Mesenchymal stem cell (in vitro differentiated cells and primary cell): Measurements from ENCODE around the gene HDAC4.
A peak's percentile ranks its signal among the peaks of the same experiment; 100 is the strongest.

Experiments used
- DNase-seq: peaks from one replicate; pipeline ENCODE4 v3.0.0-alpha.2; 2013
- H2AFZ ChIP-seq: one replicate; pipeline ENCODE4 v1.6.1; 2013; ENCODE audit warnings: low read depth, mild to moderate bottlenecking, control low read depth, inconsistent platforms, low read length, moderate library complexity
- H2AK5ac ChIP-seq: 2 replicates; pipeline ENCODE4 v1.6.1; 2013; ENCODE audit warnings: low read length, moderate library complexity, mild to moderate bottlenecking, inconsistent platforms; ENCODE audit not compliant: severe bottlenecking
- H2BK120ac ChIP-seq: one replicate; pipeline ENCODE4 v1.6.1; 2013; ENCODE audit warnings: low read depth, mild to moderate bottlenecking, inconsistent platforms, low read length, moderate library complexity
- H2BK12ac ChIP-seq, 2 experiments: one replicate each; pipeline ENCODE4 v1.6.1; 2013; ENCODE audit warnings: inconsistent platforms in 2 of 2, low read length in 2 of 2, mild to moderate bottlenecking in 2 of 2, moderate library complexity in 2 of 2, control low read depth in 1 of 2
- H2BK15ac ChIP-seq: one replicate; pipeline ENCODE4 v1.6.1; 2013; ENCODE audit warnings: mild to moderate bottlenecking, low read depth, inconsistent platforms; ENCODE audit not compliant: poor library complexity, severe bottlenecking
- H2BK5ac ChIP-seq: 2 replicates; pipeline ENCODE4 v1.6.1; 2013; ENCODE audit warnings: low read depth, mild to moderate bottlenecking, low read length, control low read depth, inconsistent platforms; ENCODE audit not compliant: poor library complexity, severe bottlenecking
- H3K14ac ChIP-seq, 2 experiments: one replicate each; pipeline ENCODE4 v1.6.1; 2013; ENCODE audit warnings: inconsistent platforms in 2 of 2, low read length in 2 of 2, control low read depth in 1 of 2, mild to moderate bottlenecking in 1 of 2, moderate library complexity in 1 of 2
- H3K18ac ChIP-seq, 2 experiments: one replicate each; pipeline ENCODE4 v1.6.1; 2013; ENCODE audit warnings: inconsistent platforms in 2 of 2, low read length in 2 of 2, control low read depth in 1 of 2, low read depth in 1 of 2, mild to moderate bottlenecking in 1 of 2
- H3K23ac ChIP-seq, 2 experiments: one replicate each; pipeline ENCODE4 v1.6.1; 2013; ENCODE audit warnings: inconsistent platforms in 2 of 2, low read length in 2 of 2, mild to moderate bottlenecking in 2 of 2, moderate library complexity in 2 of 2, control low read depth in 1 of 2
- H3K27ac ChIP-seq: 2 replicates; pipeline ENCODE4 v1.5.1; 2013; ENCODE audit warnings: mild to moderate bottlenecking, moderate library complexity, low read length, control low read depth, inconsistent platforms; ENCODE audit not compliant: poor library complexity, severe bottlenecking
- H3K27me3 ChIP-seq, 2 experiments: 2 replicates each; pipeline versions ENCODE4 v1.6.1 to v1.7.0; 2013; ENCODE audit warnings: low read length in 2 of 2, mild to moderate bottlenecking in 2 of 2, moderate library complexity in 2 of 2, control low read depth in 1 of 2, inconsistent platforms in 1 of 2; ENCODE audit not compliant: control insufficient read depth in 1 of 2, insufficient read depth in 1 of 2
- H3K36me3 ChIP-seq, 2 experiments: 2 replicates each; pipeline versions ENCODE4 v1.6.1 to v1.7.0; 2013; ENCODE audit warnings: low read length in 2 of 2, control low read depth in 1 of 2, inconsistent platforms in 1 of 2, low read depth in 1 of 2, mild to moderate bottlenecking in 1 of 2; ENCODE audit not compliant: insufficient read depth in 2 of 2, control insufficient read depth in 1 of 2
- H3K4ac ChIP-seq, 2 experiments: one replicate each; pipeline ENCODE4 v1.6.1; 2013; ENCODE audit warnings: inconsistent platforms in 2 of 2, low read length in 2 of 2, mild to moderate bottlenecking in 2 of 2, moderate library complexity in 2 of 2, control low read depth in 1 of 2, low read depth in 1 of 2
- H3K4me1 ChIP-seq: 2 replicates; pipeline ENCODE4 v1.6.1; 2013; ENCODE audit warnings: low read depth, low read length, control low read depth; ENCODE audit not compliant: control insufficient read depth, insufficient read depth
- H3K4me2 ChIP-seq: 2 replicates; pipeline ENCODE4 v1.6.1; 2013; ENCODE audit warnings: low read length, mild to moderate bottlenecking, inconsistent platforms; ENCODE audit not compliant: poor library complexity, severe bottlenecking
- H3K4me3 ChIP-seq, 2 experiments: 2 replicates each; pipeline versions ENCODE4 v1.5.1 to v1.7.0; 2013; ENCODE audit warnings: low read length in 2 of 2, mild to moderate bottlenecking in 2 of 2, control low read depth in 1 of 2, low read depth in 1 of 2; ENCODE audit not compliant: insufficient read depth in 1 of 2
- H3K79me1 ChIP-seq: replicated peaks from 2 replicates; pipeline ENCODE4 v1.6.1; 2013; ENCODE audit warnings: mild to moderate bottlenecking, control low read depth, low read length, inconsistent platforms; ENCODE audit not compliant: poor library complexity, severe bottlenecking
- H3K9ac ChIP-seq: 2 replicates; pipeline ENCODE4 v1.7.0; 2013; ENCODE audit warnings: mild to moderate bottlenecking, low read length, moderate library complexity
- H3K9me3 ChIP-seq: 2 replicates; pipeline ENCODE4 v1.7.0; 2013; ENCODE audit warnings: mild to moderate bottlenecking, low read length; ENCODE audit not compliant: control insufficient read depth
- H4K8ac ChIP-seq: one replicate; pipeline ENCODE4 v1.6.1; 2013; ENCODE audit warnings: inconsistent platforms, mild to moderate bottlenecking, low read length, moderate library complexity
- H4K91ac ChIP-seq: one replicate; pipeline ENCODE4 v1.6.1; 2013; ENCODE audit warnings: mild to moderate bottlenecking, low read length, inconsistent platforms
- WGBS: methylation state at CpG from one replicate; pipeline ENCODE4 v1.1.7; 2013; ENCODE audit warnings: mixed read lengths; 5-methylcytosine and 5-hydroxymethylcytosine counted together

Gene HDAC4

DNA sequence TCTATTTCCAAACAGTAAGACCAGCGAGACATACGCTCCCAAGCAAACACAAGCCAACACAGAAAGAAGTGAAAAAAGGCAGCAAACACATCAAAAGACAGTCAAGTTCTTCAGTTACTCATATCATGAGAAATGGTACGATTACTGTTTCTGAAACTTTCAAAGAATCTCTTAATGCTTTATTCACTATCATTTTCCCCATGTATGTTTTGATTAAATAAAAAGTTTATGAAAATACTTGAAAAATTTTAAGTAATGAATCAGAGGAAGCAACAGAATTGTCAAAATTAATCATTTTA, 114.9 kb downstream of the HDAC4 start:
- H3K23ac ChIP-seq: no peak overlapping the region
- H2BK12ac ChIP-seq: no peak overlapping the region
- H3K4me3 ChIP-seq: no peak overlapping the region
- H2BK120ac ChIP-seq: no peak overlapping the region
- H3K4me1 ChIP-seq: peaks cover 16% of the 10 kb centered on the region
- H2AFZ ChIP-seq: no peak overlapping the region
- no peak overlapping the region for H3K14ac ChIP-seq
- H3K4me2 ChIP-seq: no peak overlapping the region
- no peak overlapping the region for H4K8ac ChIP-seq
- H4K91ac ChIP-seq: no peak overlapping the region
- H2AK5ac ChIP-seq: no peak overlapping the region
- H3K18ac ChIP-seq: peak overlapping the region in 1 of 2 experiments; percentile 42
- 93% methylated on average over 2 of the region's 3 CpGs for WGBS
- no peak for DNase-seq
- no peak overlapping the region for H3K27ac ChIP-seq
- H3K9me3 ChIP-seq: no peaks in the 10 kb centered on the region
- H3K36me3 ChIP-seq: peaks cover 3 to 19% of the 10 kb centered on the region in 2 experiments
- peaks cover 49% of the 10 kb centered on the region for H3K79me1 ChIP-seq
- no peaks in the 10 kb centered on the region for H3K27me3 ChIP-seq
- H2BK5ac ChIP-seq: no peak overlapping the region
- H2BK15ac ChIP-seq: no peak overlapping the region
- peak overlapping the region; percentile 33 for H3K9ac ChIP-seq
- H3K4ac ChIP-seq: peak overlapping the region in 1 of 2 experiments; percentile 49

DNA sequence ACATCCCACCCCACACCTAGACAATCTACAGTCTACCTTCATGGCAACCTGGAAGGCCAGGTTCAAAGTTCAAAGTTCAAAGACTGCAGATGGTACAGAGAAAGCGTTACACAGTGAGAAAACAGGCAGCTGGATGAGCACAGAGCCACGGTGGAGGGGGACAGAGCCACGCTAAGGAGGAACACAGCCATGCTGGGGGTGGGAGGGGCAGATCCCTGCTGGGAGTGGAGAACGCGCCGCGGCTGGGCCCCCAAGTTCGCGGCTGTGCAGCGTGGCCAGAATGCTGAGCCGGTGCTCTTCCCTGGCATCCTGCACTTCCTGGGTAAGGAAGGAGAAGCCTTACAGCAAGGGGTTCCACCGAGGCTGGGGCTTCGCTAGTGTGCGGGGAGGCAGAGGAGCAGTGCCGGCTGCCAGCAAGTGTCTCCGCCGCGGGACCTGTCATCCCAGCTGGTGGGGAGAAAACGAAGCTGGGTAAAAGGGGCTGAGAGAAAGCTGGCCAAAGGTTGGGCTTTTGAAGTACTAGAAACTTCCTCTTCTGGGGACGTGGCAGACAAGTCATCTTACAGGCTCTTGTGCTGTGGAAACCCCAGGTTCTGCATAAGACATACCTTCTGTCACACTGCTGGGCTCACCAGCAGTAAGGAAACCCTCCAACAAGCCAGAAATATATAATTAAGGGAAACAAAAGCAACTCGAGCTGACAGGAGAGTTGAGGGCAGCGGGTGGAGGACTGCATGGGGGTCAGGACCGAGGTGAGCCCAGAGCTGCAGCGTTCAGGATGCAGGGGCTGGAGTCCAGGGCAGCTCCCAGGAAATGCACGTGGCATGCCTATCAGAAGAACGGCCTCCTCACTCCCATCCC, 115.5 kb downstream of the HDAC4 start:
- peaks cover 14% of the 10 kb centered on the region for H3K4me1 ChIP-seq
- 78% methylated on average over 26 of the region's 26 CpGs for WGBS
- H3K9me3 ChIP-seq: no peaks in the 10 kb centered on the region
- H3K23ac ChIP-seq: peak overlapping the region in 1 of 2 experiments; percentile 37
- peak overlapping the region in 1 of 2 experiments; percentile 56 for H3K4ac ChIP-seq
- peak; percentile 33 for DNase-seq
- no peaks in the 10 kb centered on the region for H3K27me3 ChIP-seq
- H2BK15ac ChIP-seq: no peak overlapping the region
- no peak overlapping the region for H2BK5ac ChIP-seq
- peak overlapping the region; percentile 91 for H4K8ac ChIP-seq
- peak overlapping the region in 1 of 2 experiments; percentile 95 for H2BK12ac ChIP-seq
- H3K36me3 ChIP-seq: peaks cover 3 to 14% of the 10 kb centered on the region in 2 experiments
- H4K91ac ChIP-seq: peak overlapping the region; percentile 80
- no peak overlapping the region for H3K4me2 ChIP-seq
- H3K79me1 ChIP-seq: peaks cover 44% of the 10 kb centered on the region
- H3K18ac ChIP-seq: peak overlapping the region in 1 of 2 experiments; percentile 86
- H3K4me3 ChIP-seq: peak overlapping the region in 1 of 2 experiments; percentile 47
- no peak overlapping the region for H2AFZ ChIP-seq
- H3K14ac ChIP-seq: peak overlapping the region in 1 of 2 experiments; percentile 96
- no peak overlapping the region for H3K27ac ChIP-seq
- peak overlapping the region; percentile 42 for H2BK120ac ChIP-seq
- H3K9ac ChIP-seq: peak overlapping the region; percentile 33
- H2AK5ac ChIP-seq: no peak overlapping the region

DNA sequence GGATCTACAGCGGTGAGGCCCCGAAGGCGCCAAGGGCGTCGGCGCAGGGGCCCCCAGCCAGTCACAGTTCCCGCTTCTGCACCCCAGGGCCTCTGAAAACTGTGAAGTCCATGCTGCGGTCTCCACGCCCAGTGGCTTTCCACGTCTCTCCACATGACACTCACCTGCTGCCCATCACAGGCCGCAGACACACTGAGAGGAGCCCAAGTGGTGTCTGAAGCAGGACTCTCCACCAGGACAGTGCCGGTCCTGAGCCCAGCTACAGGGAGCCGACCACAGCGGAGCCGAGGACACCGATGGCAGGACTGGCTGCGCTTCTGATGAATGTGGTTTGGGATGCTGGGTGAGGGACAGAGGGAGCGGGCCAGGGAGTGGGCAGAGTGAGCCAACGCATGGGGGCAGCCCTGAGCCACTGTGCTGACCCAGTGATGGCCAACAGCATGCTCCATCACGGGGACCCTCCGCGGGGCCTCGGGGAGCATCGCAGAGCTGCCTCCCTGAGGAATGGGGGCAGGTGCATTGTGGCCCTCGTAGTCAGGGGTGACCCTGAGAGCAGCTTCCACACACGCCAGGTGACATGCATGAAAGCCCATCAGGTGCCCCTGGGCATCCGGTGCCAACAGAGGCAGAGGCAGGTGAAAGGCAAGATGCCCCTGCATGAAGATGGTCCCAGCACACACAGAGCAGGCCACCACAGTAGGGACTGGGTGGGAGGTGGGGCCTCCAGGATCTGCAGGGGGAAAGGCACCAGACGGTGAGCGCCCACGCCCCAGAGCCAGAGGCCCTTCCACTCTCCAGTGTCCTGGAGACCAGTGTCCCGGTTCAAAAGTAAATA, 116.6 kb downstream of the HDAC4 start:
- Histone ChIP-seq H3K23ac (no peak overlapping the region), H3K18ac (no peak overlapping the region), H3K4me2 (no peak overlapping the region), H2BK15ac (no peak overlapping the region), H3K79me1 (peaks cover 42% of the 10 kb centered on the region), H3K9me3 (no peaks in the 10 kb centered on the region), H3K14ac (peak overlapping the region in 1 of 2 experiments; percentile 26), H2BK5ac (no peak overlapping the region), H3K27me3 (no peaks in the 10 kb centered on the region), H4K91ac (no peak overlapping the region), H3K4me3 (no peak overlapping the region), H3K36me3 (peaks cover 3 to 14% of the 10 kb centered on the region in 2 experiments), H3K9ac (no peak overlapping the region), H2AK5ac (no peak overlapping the region), H3K27ac (no peak overlapping the region), H3K4me1 (peaks cover 19% of the 10 kb centered on the region), H2BK120ac (no peak overlapping the region), H3K4ac (peak overlapping the region in 1 of 2 experiments; percentile 21), H2AFZ (no peak overlapping the region), H4K8ac (no peak overlapping the region), H2BK12ac (no peak overlapping the region)
- WGBS: 95% methylated on average over 25 of the region's 31 CpGs
- DNase-seq: no peak
